ENCODE data around the gene PLEKHN1.
"Not testable (repeated sequence)": the region's sequence is repeated elsewhere in the genome, so short reads cannot be mapped to it uniquely, and the experiment has no call there.

Gene PLEKHN1

DNA sequence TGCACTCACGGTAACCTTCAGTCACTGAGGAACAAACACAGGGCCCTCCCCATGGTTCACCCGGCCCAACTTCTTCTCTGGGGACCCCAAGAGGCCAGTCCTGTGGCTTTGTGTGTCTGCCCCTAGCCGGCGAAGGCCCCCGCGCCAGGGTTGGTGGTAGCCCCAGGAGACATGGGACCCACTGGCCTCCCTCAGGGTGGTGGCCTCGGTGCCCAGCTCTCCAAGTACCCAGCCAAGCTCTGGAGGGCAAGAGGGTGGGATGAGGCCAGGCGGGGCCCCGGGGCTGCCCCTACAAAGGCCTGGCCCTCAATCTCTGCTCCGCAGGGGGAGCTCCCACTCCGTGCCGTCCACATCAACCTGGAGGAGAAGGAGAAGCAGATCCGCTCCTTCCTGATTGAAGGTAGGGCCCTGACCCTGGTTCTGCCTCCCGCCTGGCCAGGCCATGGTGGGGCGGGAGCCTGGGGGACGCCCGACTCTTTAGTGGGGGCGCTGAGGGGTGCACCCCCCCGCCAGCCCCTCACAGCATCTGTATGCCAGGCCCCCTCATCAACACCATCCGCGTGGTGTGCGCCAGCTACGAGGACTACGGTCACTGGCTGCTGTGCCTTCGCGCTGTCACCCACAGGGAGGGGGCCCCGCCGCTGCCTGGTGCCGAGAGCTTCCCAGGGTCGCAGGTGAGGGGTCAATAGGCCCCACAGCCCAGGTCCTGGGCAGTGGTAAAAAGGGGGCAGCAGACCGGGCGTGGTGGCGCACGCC, 5.6 kb downstream of the PLEKHN1 start:
- Histone ChIP-seq H3K9me3 (ENCODE audit: control insufficient read depth in 2 of 2, low read length in 2 of 2) (no peaks in the 10 kb centered on the region), H3K4me3 (ENCODE audit: low read length in 2 of 2) (no peak overlapping the region), H3K36me3 (ENCODE audit: control insufficient read depth in 2 of 2, insufficient read depth in 2 of 2, low read length in 2 of 2) (no peaks in the 10 kb centered on the region), H3K4me1 (ENCODE audit: control insufficient read depth, insufficient read depth, low read length) (peaks cover 19% of the 10 kb centered on the region), H3K27me3 (ENCODE audit: control insufficient read depth in 1 of 2, insufficient read depth in 2 of 2, low read length in 2 of 2) (peaks cover 45 to 68% of the 10 kb centered on the region in 2 donors), H3K27ac (ENCODE audit: low read length) (no peak overlapping the region), H3K9ac (ENCODE audit: low read length in 2 of 2) (no peak overlapping the region)

DNA sequence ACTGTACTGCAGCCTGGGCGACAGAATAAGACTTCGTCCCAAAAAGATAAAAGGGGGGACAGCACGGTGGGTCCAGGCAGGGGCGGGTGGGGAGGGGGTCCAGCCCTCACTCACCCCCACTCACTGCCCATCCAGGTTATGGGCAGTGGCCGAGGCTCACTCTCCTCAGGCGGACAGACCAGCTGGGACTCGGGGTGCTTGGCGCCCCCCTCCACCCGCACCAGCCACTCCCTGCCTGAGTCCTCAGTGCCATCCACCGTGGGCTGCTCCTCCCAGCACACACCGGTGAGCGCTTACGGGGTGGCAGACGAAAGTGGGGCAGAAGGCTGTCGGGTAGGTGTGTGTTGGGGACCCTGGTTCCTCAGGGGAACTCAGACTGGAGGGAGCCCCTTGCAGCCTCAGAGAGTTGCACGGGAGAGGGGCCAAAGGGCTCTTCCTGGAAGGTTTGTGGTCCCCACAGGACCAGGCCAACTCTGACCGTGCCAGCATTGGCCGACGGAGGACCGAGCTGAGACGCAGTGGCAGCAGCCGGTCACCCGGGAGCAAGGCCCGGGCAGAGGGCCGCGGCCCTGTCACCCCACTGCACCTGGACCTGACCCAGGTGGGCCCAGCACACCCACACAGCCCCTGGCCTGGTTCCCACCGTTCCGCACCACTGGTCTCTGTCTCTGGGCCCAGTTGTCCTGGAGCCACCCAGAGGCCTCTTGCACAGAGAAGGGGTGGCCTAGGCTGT, 6.6 kb downstream of the PLEKHN1 start:
- Histone ChIP-seq H3K9me3 (ENCODE audit: control insufficient read depth in 2 of 2, low read length in 2 of 2) (no peaks in the 10 kb centered on the region), H3K4me3 (ENCODE audit: low read length in 2 of 2) (no peak overlapping the region), H3K27ac (ENCODE audit: low read length) (no peak overlapping the region), H3K4me1 (ENCODE audit: control insufficient read depth, insufficient read depth, low read length) (peaks cover 12% of the 10 kb centered on the region), H3K36me3 (ENCODE audit: control insufficient read depth in 2 of 2, insufficient read depth in 2 of 2, low read length in 2 of 2) (no peaks in the 10 kb centered on the region), H3K27me3 (ENCODE audit: control insufficient read depth in 1 of 2, insufficient read depth in 2 of 2, low read length in 2 of 2) (peaks cover 38 to 64% of the 10 kb centered on the region in 2 donors), H3K9ac (ENCODE audit: low read length in 2 of 2) (no peak overlapping the region)

DNA sequence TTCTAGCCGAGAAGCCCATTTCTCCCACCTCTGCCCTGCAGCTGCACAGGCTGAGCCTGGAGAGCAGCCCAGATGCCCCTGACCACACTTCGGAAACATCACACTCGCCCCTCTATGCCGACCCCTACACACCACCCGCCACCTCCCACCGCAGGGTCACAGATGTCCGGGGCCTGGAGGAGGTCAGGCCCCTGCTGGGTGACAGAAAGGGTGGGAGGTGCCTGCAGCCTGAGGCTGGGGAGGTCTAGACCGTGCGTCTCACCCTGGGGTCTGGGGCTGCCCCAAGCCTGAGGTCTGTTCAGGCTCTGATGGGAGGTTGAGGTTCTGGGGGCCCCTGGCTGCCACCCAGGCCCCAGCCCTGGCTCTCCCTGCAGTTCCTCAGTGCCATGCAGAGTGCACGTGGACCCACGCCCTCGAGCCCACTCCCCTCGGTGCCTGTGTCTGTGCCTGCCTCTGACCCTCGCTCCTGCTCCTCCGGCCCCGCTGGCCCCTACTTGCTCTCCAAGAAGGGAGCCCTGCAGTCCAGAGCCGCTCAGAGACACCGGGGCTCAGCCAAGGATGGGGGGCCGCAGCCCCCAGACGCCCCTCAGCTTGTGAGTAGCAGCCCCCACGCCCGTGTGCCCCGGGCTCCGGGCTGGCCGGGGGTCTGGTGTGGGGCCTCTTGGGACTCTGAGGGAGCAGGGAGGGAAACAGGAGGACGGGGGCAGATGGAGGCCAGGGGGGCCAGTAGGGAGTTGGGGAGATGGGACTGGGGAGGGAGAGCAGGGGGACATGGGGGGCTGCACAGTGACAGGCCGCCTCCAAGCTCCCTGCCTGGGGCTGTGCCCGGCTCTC, 7.4 kb downstream of the PLEKHN1 start:
- Histone ChIP-seq H3K9ac (ENCODE audit: low read length in 2 of 2) (no peak overlapping the region), H3K4me1 (ENCODE audit: control insufficient read depth, insufficient read depth, low read length) (peaks cover 12% of the 10 kb centered on the region), H3K27me3 (ENCODE audit: control insufficient read depth in 1 of 2, insufficient read depth in 2 of 2, low read length in 2 of 2) (peaks cover 30 to 59% of the 10 kb centered on the region in 2 donors), H3K36me3 (ENCODE audit: control insufficient read depth in 2 of 2, insufficient read depth in 2 of 2, low read length in 2 of 2) (no peaks in the 10 kb centered on the region), H3K9me3 (ENCODE audit: control insufficient read depth in 2 of 2, low read length in 2 of 2) (no peaks in the 10 kb centered on the region), H3K27ac (ENCODE audit: low read length) (no peak overlapping the region), H3K4me3 (ENCODE audit: low read length in 2 of 2) (no peak overlapping the region)

DNA sequence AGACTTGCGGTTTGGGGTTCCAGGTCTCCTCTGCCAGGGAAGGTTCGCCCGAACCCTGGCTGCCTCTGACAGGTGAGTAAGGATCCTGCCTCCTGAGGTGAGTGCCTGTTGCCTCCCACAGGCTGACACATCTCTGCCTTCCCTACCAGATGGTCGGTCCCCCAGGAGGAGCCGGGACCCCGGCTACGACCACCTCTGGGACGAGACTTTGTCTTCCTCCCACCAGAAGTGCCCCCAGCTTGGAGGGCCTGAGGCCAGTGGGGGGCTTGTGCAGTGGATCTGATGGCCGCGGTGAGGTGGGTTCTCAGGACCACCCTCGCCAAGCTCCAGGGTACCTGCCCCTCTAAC, 8.0 kb downstream of the PLEKHN1 start:
- Histone ChIP-seq H3K27me3 (ENCODE audit: control insufficient read depth in 1 of 2, insufficient read depth in 2 of 2, low read length in 2 of 2) (peaks cover 25 to 57% of the 10 kb centered on the region in 2 donors), H3K9me3 (ENCODE audit: control insufficient read depth in 2 of 2, low read length in 2 of 2) (no peaks in the 10 kb centered on the region), H3K27ac (ENCODE audit: low read length) (no peak overlapping the region)

DNA sequence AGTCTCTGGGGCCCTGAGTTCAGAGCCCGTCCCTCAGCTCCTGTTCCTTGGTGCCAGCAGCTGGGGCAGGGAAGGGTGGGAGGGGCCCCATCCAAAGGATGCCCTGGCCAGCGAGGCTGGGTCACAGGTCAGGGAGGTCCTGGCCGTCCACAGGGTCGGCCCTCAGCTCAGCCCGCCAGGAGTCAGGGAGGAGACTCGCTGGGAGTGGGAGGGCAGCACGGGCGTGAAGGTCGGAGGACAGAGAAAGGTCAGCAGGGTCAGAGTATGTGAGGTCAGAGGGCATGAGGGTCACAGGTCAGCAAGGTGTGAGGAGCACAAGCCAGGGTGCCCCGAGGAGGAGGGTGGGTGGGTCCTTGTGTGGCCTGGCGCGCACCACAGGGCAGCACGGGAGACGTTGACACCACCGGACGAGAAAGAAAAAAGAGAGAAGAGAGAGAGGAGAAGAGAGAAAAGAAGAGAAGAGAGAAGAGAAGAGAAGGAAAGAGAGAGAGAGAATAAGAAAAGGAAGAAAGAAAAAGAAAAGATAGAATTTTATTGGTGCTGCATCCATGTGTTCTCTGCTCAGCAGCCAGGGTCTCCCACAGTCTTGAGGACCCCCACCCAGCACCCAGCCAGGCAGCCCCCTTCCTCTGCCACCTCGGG, 8.5 kb downstream of the PLEKHN1 start:
- no peak overlapping the region for H3K9ac ChIP-seq (ENCODE audit: low read length in 2 of 2)
- H3K27ac ChIP-seq (ENCODE audit: low read length) = no peak overlapping the region
- H3K36me3 ChIP-seq (ENCODE audit: control insufficient read depth in 2 of 2, insufficient read depth in 2 of 2, low read length in 2 of 2) = no peaks in the 10 kb centered on the region
- no peaks in the 10 kb centered on the region for H3K9me3 ChIP-seq (ENCODE audit: control insufficient read depth in 2 of 2, low read length in 2 of 2)
- peaks cover 12% of the 10 kb centered on the region for H3K4me1 ChIP-seq (ENCODE audit: control insufficient read depth, insufficient read depth, low read length)
- peaks cover 20 to 57% of the 10 kb centered on the region in 2 donors for H3K27me3 ChIP-seq (ENCODE audit: control insufficient read depth in 1 of 2, insufficient read depth in 2 of 2, low read length in 2 of 2)
- H3K4me3 ChIP-seq (ENCODE audit: low read length in 2 of 2) = no peak overlapping the region

More for the DNA sequence above, 8.0 kb downstream of the PLEKHN1 start:
- Histone ChIP-seq H3K4me3 (ENCODE audit: low read length in 2 of 2) (no peak overlapping the region), H3K36me3 (ENCODE audit: control insufficient read depth in 2 of 2, insufficient read depth in 2 of 2, low read length in 2 of 2) (no peaks in the 10 kb centered on the region), H3K9ac (ENCODE audit: low read length in 2 of 2) (no peak overlapping the region), H3K4me1 (ENCODE audit: control insufficient read depth, insufficient read depth, low read length) (peaks cover 12% of the 10 kb centered on the region)

DNA sequence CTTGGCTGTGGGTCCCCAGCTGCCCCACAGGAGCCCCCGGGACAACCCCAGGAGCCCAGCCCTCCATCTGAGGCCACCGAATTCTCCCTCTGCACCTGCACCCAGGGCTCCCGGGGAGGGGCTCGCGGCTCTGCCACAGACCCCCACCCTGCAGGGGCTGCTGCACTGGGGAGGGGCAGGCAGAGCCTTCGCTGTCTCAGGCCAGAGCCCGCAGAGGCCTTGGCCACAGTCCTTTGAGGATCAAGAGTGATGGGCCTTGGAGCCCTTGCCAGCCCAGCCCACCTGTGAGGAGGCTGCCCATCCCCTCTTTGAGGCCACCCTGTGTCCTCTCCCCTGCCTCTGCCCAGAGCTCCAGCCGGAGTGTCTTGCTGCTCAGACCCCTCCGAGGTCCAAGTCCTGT, 9.1 kb downstream of the PLEKHN1 start:
- no peak overlapping the region for H3K9ac ChIP-seq (ENCODE audit: low read length in 2 of 2)
- peaks cover 16 to 52% of the 10 kb centered on the region in 2 donors for H3K27me3 ChIP-seq (ENCODE audit: control insufficient read depth in 1 of 2, insufficient read depth in 2 of 2, low read length in 2 of 2)
- H3K4me1 ChIP-seq (ENCODE audit: control insufficient read depth, insufficient read depth, low read length) = peaks cover 12% of the 10 kb centered on the region
- peak overlapping the region in 1 of 2 donors; percentile 77 for H3K4me3 ChIP-seq (ENCODE audit: low read length in 2 of 2)
- H3K9me3 ChIP-seq (ENCODE audit: control insufficient read depth in 2 of 2, low read length in 2 of 2) = no peaks in the 10 kb centered on the region
- H3K36me3 ChIP-seq (ENCODE audit: control insufficient read depth in 2 of 2, insufficient read depth in 2 of 2, low read length in 2 of 2) = no peaks in the 10 kb centered on the region
- no peak overlapping the region for H3K27ac ChIP-seq (ENCODE audit: low read length)

DNA sequence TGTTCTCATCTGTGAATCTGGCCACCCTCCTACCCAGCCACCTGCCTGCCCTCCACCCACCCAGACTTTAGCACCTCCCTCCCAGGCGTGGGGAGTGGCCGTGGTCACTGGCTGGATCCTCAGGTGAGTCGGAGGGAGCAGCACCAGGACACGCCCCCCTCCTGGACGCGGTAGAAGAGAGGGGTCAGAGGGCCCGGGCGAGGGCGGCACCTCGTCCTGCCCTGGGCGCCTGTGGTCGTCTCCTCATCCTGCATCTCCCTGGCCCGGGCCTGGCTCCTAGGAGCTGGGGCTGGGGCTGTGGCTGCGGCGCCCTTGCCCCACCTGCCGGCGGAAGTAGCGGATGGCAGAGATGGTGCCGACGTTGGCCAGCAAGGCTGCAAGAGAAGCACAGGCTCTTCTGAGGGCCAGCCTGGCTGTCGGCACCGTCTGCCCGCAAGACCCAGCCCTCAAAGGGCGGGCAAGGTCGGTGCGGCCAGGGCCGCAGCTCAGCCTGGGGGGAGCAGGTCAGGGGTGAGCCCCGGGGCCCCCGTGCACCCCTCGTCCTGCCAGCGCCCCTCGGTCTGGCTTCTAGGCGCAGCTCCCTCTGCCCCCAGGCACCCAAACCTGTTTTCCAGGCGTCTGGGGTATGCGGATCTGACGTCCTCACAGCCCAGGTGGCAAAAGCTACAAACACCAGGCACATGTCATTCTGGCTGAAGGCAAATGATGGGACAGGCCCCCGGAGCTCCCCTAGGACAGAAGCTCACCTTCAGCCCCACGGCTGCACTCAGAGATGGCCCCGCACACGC, 9.8 kb downstream of the PLEKHN1 start:
- Histone ChIP-seq H3K9ac (ENCODE audit: low read length in 2 of 2) (peak overlapping the region in 1 of 2 donors; percentile 60), H3K9me3 (ENCODE audit: control insufficient read depth in 2 of 2, low read length in 2 of 2) (no peaks in the 10 kb centered on the region), H3K27me3 (ENCODE audit: control insufficient read depth in 1 of 2, insufficient read depth in 2 of 2, low read length in 2 of 2) (peaks cover 12 to 46% of the 10 kb centered on the region in 2 donors), H3K36me3 (ENCODE audit: control insufficient read depth in 2 of 2, insufficient read depth in 2 of 2, low read length in 2 of 2) (no peaks in the 10 kb centered on the region), H3K4me1 (ENCODE audit: control insufficient read depth, insufficient read depth, low read length) (peaks cover 12% of the 10 kb centered on the region), H3K4me3 (ENCODE audit: low read length in 2 of 2) (peak overlapping the region; percentile 31 to 77), H3K27ac (ENCODE audit: low read length) (peak overlapping the region; percentile 69)

DNA sequence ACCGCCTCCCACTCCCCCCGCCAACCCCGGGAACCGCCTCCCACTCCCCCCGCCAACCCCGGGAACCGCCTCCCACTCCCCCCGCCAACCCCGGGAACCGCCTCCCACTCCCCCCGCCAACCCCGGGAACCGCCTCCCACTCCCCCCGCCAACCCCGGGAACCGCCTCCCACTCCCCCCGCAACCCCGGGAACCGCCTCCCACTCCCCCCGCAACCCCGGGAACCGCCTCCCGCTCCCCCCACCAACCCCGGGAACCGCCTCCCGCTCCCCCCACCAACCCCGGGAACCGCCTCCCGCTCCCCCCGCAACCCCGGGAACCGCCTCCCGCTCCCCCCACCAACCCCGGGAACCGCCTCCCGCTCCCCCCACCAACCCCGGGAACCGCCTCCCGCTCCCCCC, 10.5 kb downstream of the PLEKHN1 start:
- H3K4me1 ChIP-seq (ENCODE audit: control insufficient read depth, insufficient read depth, low read length) = peaks cover 12% of the 10 kb centered on the region
- not testable (repeated sequence) for H3K4me3 ChIP-seq (ENCODE audit: low read length in 2 of 2); H3K9me3 ChIP-seq (ENCODE audit: control insufficient read depth in 2 of 2, low read length in 2 of 2); H3K36me3 ChIP-seq (ENCODE audit: control insufficient read depth in 2 of 2, insufficient read depth in 2 of 2, low read length in 2 of 2); H3K27ac ChIP-seq (ENCODE audit: low read length); H3K9ac ChIP-seq (ENCODE audit: low read length in 2 of 2)
- peaks cover 10 to 40% of the 10 kb centered on the region in 2 donors for H3K27me3 ChIP-seq (ENCODE audit: control insufficient read depth in 1 of 2, insufficient read depth in 2 of 2, low read length in 2 of 2)

DNA sequence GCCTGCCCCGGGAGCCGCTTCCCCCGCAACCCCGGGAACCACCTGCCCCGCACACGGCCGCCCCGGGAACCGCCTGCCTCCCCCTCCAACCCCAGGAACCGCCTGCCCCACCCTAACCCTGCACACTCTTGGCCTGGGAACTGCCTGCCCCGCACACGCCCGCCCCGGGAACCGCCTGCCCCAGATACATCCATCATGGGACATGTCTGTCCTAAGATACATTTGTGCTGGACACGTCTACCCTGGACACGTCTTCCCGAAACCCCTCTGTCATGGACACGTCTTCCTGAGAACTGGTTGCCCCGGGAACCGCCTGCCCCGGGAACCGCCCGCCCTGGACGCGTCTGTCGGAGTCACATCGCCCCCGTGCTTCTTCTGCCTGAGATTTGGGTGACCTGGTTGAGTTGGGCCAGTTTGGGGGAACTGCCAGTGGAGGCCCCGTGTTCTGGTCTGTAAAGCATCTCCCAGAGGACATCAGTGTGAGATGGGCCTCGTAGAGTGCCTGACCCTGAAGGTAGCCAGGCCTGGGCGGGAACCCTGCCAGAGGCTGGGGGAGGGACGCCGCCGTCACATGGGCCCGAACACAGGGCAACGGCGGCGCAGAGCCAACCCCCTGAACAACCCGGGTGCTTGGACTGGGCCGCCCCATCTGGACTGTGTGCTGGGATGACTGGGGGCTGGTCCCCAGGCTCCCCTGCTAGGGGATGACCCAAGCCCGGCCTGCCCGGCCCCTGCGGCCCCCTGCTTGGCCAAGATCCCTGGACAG, 12.0 kb downstream of the PLEKHN1 start:
- no peaks in the 10 kb centered on the region for H3K36me3 ChIP-seq (ENCODE audit: control insufficient read depth in 2 of 2, insufficient read depth in 2 of 2, low read length in 2 of 2)

More for the DNA sequence above, 12.0 kb downstream of the PLEKHN1 start:
- Histone ChIP-seq H3K27ac (ENCODE audit: low read length) (no peak overlapping the region), H3K4me1 (ENCODE audit: control insufficient read depth, insufficient read depth, low read length) (peaks cover 12% of the 10 kb centered on the region), H3K9me3 (ENCODE audit: control insufficient read depth in 2 of 2, low read length in 2 of 2) (no peaks in the 10 kb centered on the region), H3K27me3 (ENCODE audit: control insufficient read depth in 1 of 2, insufficient read depth in 2 of 2, low read length in 2 of 2) (peaks cover 4 to 31% of the 10 kb centered on the region in 2 donors), H3K4me3 (ENCODE audit: low read length in 2 of 2) (no peak overlapping the region), H3K9ac (ENCODE audit: low read length in 2 of 2) (no peak overlapping the region)
